GM23338 (cell line): ENCODE data around the gene TMEM151B.

Source experiments
- EZH2 ChIP-seq: fragments of 200-600 bp; sonication (generic); IDR thresholded peaks from one replicate; pipeline ENCODE4 v1.8.0; 2017; ENCODE audit warnings: antibody characterized with exemption, mild to moderate bottlenecking, low read depth; ENCODE audit not compliant: unreplicated experiment
- TF ChIP-seq, protein P1 (sequence below), 2 experiments: fragments of 200-600 bp in 1 of 2; sonication (generic) in 1 of 2; conservative IDR thresholded peaks; 2 replicates each; pipeline versions ENCODE4 v1.5.1 to v1.6.1; 2016 to 2017; ENCODE audit warnings: antibody characterized with exemption in 2 of 2, low read depth in 2 of 2, mild to moderate bottlenecking in 2 of 2, moderate library complexity in 1 of 2
- TF ChIP-seq, protein P2 (sequence below): IDR thresholded peaks from 2 replicates; pipeline ENCODE4 v1.6.1; 2016; ENCODE audit warnings: antibody characterized with exemption

DNA sequence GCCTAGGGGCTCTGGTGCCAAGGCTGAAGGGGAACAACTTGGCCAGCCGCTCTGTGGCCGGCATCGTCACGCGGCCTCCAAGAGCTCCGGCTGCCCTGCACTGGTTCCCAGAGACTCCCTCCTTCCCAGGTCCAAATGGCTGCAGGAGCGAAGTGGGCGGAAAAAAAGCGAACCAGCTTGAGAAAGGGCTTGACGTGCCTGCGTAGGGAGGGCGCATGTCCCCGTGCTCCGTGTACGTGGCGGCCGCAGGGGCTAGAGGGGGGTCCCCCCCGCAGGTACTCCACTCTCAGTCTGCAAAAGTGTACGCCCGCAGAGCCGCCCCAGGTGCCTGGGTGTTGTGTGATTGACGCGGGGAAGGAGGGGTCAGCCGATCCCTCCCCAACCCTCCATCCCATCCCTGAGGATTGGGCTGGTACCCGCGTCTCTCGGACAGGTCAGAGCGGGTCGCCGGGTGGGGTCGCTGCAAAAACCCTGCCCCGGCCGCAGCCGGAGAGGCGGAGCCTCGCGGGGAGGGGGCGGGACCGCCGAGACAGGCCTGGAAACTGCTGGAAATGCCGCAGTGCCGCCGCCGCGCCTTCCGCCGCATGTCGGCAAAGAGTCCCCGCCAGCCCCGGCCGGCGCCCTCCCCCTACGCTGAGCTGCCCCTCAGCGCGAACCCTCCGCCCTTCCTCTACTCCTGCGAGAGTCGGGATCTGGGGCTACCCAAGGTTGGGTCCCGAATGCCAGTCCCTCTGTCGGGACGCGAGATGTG lies 24.2 kb upstream of the TMEM151B start:
- TF ChIP-seq, protein P1, sequence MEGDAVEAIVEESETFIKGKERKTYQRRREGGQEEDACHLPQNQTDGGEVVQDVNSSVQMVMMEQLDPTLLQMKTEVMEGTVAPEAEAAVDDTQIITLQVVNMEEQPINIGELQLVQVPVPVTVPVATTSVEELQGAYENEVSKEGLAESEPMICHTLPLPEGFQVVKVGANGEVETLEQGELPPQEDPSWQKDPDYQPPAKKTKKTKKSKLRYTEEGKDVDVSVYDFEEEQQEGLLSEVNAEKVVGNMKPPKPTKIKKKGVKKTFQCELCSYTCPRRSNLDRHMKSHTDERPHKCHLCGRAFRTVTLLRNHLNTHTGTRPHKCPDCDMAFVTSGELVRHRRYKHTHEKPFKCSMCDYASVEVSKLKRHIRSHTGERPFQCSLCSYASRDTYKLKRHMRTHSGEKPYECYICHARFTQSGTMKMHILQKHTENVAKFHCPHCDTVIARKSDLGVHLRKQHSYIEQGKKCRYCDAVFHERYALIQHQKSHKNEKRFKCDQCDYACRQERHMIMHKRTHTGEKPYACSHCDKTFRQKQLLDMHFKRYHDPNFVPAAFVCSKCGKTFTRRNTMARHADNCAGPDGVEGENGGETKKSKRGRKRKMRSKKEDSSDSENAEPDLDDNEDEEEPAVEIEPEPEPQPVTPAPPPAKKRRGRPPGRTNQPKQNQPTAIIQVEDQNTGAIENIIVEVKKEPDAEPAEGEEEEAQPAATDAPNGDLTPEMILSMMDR (conservative IDR thresholded peaks at IDR 0.05; ENCODE audit: low read depth in 2 of 2), result peak in 1 of 2 experiments; percentile 66; a peak in 3 of 4 replicates
- TF ChIP-seq, protein P2, sequence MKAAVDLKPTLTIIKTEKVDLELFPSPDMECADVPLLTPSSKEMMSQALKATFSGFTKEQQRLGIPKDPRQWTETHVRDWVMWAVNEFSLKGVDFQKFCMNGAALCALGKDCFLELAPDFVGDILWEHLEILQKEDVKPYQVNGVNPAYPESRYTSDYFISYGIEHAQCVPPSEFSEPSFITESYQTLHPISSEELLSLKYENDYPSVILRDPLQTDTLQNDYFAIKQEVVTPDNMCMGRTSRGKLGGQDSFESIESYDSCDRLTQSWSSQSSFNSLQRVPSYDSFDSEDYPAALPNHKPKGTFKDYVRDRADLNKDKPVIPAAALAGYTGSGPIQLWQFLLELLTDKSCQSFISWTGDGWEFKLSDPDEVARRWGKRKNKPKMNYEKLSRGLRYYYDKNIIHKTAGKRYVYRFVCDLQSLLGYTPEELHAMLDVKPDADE, result no peak
- TF ChIP-seq EZH2, result no peak
